HT1080 (cell line): ENCODE results near the gene ZHX3. TPM values are rescaled to one million over a fixed set of nuclear protein-coding genes. Genes with fewer than 3 reads are reported as not detected.

Experiments used
- DNase-seq: peaks from one replicate; pipeline ENCODE4 v3.0.0-alpha.2; 2015; ENCODE audit warnings: low read depth
- total RNA-seq: library from RNA; depleted of rRNA; stranded (reverse); fragments of >200 nt; shearing (Covaris generic); gene quantifications from 2 replicates; pipeline ENCODE4 v1.2.3, GENCODE V29; 2014

The ZHX3 gene
- total RNA-seq, 1 experiment from 2014 or later: 22.0 TPM

DNA sequence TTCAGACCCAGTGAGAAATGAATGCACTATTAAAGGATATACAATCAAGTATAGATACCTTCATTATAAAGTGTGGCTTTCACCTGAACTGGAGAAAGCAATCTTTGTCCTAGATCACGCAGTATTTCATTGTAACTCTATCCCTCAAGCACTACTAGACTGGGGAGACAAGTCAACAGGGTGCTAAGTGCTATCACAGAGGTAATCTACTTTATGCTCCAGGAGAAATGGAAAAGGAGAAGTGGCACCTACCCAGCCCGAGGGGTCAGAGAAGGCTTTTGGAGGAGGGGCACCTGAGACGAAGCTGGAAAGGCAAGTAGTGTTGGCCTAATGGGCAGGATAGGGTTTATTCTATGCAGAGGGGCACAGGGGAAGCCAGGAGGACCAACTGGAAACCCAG is 17.1 kb downstream of the ZHX3 start:
- no peak for DNase-seq

DNA sequence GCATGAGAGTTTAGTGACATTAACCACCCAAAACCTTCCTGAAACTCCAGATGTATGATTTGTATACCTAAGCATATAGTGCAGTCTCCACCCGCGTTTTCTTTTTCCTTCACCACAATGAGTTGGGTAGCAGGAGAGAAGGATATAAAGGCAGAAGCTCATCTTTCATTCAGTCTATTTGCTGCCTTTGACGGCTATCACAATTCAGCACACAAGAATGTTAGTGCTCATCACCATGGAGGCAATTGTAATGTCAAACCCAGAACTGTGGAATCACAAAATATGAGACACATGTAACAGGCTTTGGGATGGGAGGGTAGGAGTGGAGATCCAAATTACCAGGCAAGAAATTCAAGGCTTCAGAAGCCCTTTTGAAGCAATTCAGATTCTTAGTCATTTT is 17.6 kb downstream of the ZHX3 start:
- no peak for DNase-seq

GRCh38 chr20:41293269-41294037 is 24.1 kb downstream of the ZHX3 start:
- no peak for DNase-seq

GRCh38 chr20:41290804-41291389 is 26.6 kb downstream of the ZHX3 start:
- no peak for DNase-seq

GRCh38 chr20:41287327-41287726 is 30.2 kb downstream of the ZHX3 start:
- peak; percentile 82 for DNase-seq

DNA sequence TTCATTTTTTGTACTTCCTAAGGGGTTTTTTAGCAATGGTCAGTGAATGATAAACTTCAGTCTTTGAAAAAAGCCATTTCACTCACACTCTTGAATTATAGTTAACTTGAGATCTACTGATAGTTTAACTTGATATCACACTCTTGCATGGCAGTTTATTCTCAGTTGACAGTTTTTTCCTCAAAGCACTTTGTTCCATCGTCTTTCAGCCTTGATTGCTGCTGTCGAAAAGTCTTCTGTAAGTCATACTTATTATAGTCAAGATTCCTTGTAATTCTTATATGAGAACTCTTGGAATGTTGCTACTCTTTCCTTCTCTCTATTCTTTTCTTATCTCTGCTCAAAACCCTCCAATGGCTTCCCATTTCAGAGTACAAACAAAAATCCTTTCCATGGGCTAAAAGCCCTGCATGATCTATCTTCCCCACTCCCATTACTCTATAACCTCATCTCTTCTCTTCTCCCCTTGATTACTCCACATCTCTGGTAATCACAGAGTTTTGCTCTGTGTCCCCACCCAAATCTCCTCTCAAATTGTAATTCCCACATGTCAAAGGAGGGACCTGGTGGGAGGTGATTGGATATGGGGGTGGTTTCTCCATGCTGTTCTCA is 31.2 kb downstream of the ZHX3 start:
- DNase-seq: no peak

GRCh38 chr20:41279546-41280225 is 37.8 kb downstream of the ZHX3 start:
- no peak for DNase-seq

DNA sequence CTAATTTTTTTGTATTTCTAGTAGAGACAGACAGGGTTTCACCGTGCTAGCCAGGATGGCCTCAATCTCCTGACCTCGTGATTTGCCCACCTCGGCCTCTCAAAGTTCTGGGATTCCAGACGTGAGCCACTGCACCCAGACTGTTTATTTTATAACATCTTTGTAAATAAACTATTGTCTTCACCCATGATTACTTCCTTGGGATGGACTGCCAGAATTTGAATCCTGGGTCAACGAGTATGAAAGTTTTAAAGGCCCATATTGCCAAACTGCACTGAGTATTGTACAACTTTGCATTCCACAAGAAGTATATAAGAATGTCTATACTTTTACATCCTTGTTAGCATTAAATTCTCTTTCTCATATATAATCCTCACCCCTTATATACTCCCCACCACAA is 38.6 kb downstream of the ZHX3 start:
- no peak for DNase-seq

DNA sequence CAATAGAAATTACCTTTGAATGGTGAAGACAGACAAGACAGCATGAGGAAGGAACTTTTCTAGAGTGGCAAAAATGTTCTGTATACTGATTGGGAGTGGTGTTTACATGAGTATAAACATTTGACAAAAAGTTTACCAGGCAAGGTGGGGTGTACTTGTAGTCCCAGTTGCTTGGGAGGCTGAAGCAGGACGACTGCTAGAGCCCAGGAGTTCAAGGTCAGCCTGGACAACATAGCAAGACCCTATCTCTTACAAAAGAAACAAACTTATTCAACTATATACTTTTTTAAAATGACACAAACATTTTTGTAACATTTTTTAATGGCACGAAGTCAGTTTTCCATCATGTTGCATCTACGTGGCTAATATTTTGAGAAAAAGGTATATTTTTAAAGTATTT is 40.5 kb downstream of the ZHX3 start:
- no peak for DNase-seq

GRCh38 chr20:41276317-41276751 is 41.2 kb downstream of the ZHX3 start:
- no peak for DNase-seq

- DNase-seq: peak; percentile 11
Observed at GRCh38 chr20:41275301-41275731, 42.2 kb downstream of the ZHX3 start.

DNA sequence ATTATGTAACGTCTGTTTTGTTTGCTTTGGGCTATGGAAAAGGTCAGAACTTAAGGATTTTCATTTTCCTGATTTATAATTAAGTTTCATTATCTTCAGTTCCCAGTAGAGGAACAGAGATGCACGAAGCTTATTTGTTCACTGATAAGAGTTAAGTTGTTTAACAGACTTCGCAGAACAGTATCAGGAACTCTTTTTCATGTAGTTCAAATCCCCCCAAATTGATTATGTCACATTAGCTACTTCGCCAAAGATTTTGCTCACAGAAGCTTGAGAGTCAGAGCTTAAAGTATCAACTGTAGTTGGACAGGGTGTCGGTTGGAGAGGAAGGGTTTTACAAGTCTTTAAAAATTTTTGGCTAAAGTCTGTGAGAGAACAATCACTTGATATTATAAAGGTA is 43.4 kb downstream of the ZHX3 start:
- DNase-seq: no peak

DNA sequence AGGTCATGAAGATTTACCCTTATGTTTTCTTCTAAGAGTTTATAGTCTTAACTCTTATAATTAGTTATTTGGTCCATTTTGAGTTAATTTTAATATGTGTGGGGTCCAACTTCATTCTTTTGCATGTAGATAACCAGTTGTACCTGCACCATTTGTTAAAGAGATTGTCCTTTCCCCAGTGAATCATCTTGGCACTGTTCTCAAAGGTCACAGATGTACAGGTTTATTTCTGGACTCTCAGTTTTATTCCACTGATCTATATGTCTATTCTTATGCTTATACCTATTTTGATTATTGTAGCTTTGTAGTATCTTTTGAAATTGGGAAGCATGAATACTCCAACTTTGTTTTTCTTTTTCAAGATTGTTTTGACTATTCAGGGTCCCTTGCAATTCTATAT is 44.1 kb downstream of the ZHX3 start:
- DNase-seq: no peak

- no peak for DNase-seq
Observed at GRCh38 chr20:41272339-41272738, 45.2 kb downstream of the ZHX3 start.

- no peak for DNase-seq
Observed at GRCh38 chr20:41268917-41269652, 48.4 kb downstream of the ZHX3 start.

- no peak for DNase-seq
Observed at GRCh38 chr20:41268402-41268801, 49.1 kb downstream of the ZHX3 start.

DNA sequence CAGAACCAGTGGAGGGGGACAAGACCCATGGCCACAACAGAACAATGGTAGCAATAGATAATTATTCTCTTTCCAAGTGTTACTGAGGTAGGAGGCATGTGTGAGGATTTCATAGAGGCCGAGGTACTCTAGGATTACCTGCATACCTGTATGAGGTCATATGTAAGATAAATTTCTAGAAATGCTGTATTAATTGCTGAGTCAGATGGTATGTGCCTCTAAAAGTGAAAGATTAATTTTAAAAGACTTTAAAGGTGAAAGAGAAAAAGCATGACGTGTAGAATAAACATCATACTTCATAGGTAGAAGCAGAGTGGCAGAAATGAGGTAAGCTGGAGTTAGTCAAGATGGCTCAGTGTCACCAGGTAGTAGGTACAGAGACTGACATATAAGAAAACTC is 51.6 kb downstream of the ZHX3 start:
- DNase-seq: no peak

GRCh38 chr20:41264819-41265218 is 52.7 kb downstream of the ZHX3 start:
- no peak for DNase-seq

GRCh38 chr20:41261790-41262717 is 55.5 kb downstream of the ZHX3 start:
- DNase-seq: peak; percentile 44

- DNase-seq: no peak
Observed at GRCh38 chr20:41261260-41261659, 56.3 kb downstream of the ZHX3 start.
